GM21737 (cell line): ENCODE results near the gene ZNF525.
"Not testable (repeated sequence)": the region's sequence is repeated elsewhere in the genome, so short reads cannot be mapped to it uniquely, and the experiment has no call there.

Experiments
- ATAC-seq: cut with Tn5 transposase; IDR thresholded peaks from one replicate; pipeline ENCODE4 v1.9.1; 2021; ENCODE audit warnings: mild to moderate bottlenecking, moderate library complexity; ENCODE audit not compliant: unreplicated experiment

The ZNF525 gene

DNA sequence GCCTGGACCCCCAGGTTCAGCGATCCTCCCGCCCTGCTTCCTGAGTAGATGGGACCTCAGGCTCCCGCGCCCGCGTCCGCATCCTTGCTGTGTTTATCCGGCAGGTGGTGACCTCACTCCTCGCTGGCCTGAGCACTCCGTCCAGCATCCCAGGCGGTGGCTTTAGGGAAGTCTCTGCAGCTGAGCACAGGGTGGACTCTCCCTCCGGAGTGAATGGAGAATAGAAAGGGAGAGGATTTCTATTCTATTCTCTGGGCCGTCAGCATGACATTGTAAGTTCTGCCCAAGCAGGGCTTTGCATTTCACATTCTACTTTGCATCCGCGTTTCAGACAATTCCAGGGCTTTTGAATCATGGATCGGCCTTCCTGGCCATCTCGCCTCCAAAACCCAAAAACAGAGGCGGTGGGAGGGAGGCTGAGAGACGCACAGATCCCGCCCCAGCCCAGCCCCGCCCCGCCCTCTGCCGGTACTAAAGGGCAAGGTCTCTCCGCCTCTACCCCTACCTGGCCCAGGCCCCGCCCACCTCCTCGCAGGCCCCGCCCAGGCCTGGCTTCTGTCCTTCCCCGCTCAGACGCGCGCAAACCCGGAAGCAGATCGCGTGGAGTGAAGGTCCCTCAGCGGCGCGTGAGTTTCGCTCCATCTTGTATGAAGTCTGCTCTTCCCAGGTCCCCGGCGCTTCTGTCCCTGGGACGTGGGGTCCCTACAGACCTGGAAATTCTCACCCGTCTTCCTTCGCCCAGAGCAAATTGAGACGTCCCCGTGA lies at the start of gene ZNF525:
TSS of gene ZNF525 (plus strand) at position 572 of the 765 bp plus-strand sequence. CDS start 6,577 bp downstream, outside the sequence.
- peak; percentile 99 for ATAC-seq

DNA sequence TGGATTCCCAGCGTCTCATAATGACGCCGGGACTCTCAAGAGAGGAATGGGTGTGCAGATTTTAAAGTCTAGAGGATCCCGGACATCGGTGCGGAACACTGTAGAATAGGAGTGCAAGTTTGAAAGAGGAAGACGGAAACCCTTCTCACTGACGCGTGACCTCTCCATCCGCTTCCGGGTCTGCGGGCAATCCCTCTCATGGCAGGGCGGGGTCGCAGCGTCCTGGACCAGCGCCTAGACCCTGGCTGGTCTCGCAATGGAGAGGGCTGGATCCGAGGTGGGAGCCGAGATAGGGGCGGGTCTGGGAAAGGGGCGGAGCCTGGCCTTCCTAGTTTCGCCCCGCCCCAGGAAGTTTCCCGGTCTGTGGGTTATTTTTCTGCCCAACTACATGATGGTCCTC lies 36.5 kb upstream of the ZNF525 start:
- ATAC-seq, result no peak

GRCh38 chr19:53332484-53332883 lies 33.0 kb upstream of the ZNF525 start:
- ATAC-seq, result no peak

DNA sequence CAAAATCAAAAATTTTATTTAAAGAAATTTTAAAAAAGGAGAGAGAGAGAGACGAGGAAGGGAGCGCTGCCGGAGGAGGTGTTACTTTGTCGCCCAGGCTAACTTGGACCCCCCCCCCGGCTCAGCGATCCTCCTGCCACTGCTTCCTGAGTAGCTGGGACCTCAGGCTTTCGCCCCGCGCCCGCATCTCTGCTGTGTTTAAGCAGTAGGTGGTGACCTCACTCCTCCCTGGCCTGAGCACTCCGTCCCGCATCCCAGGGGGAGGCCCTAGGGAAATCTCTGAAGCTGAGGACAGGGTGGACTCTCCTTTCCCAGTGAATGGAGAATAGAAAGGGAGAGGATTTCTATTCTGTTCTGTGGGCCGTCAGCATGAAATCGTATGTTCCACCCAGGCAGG lies 32.4 kb upstream of the ZNF525 start:
- ATAC-seq, result peak; percentile 8

GRCh38 chr19:53333463-53334449 lies 31.7 kb upstream of the ZNF525 start, which contains the start of gene ZNF845:
Gene ZNF845 (plus strand): TSS chr19:53333749. CDS start chr19:53341308, 7,559 bp downstream.
- ATAC-seq, result peak; percentile 98

DNA sequence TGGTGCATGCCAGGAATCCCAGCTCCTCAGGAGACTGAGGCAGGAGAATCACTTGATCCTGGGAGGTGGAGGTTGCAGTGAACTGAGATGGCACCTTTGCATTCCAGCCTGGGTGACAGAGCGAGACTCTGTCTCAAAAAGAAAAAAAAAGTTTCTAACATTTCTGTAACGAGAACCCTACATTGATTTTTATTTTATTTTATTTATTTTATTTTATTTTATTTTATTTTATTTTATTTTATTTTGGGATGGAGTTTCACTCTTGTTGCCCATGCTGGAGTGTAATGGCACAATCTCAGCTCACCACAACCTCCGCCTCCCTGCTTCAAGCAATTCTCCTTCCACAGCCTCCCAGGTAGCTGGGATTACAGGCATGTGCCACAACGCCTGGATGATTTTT lies 21.1 kb upstream of the ZNF525 start:
- ATAC-seq, result not testable (repeated sequence)

- no peak for ATAC-seq
Measured at GRCh38 chr19:53355739-53356138, 9.8 kb upstream of the ZNF525 start.

GRCh38 chr19:53357821-53358581 lies 7.5 kb upstream of the ZNF525 start:
- no peak for ATAC-seq

- ATAC-seq, result not testable (repeated sequence)
Measured at GRCh38 chr19:53360056-53360455, 5.4 kb upstream of the ZNF525 start.

DNA sequence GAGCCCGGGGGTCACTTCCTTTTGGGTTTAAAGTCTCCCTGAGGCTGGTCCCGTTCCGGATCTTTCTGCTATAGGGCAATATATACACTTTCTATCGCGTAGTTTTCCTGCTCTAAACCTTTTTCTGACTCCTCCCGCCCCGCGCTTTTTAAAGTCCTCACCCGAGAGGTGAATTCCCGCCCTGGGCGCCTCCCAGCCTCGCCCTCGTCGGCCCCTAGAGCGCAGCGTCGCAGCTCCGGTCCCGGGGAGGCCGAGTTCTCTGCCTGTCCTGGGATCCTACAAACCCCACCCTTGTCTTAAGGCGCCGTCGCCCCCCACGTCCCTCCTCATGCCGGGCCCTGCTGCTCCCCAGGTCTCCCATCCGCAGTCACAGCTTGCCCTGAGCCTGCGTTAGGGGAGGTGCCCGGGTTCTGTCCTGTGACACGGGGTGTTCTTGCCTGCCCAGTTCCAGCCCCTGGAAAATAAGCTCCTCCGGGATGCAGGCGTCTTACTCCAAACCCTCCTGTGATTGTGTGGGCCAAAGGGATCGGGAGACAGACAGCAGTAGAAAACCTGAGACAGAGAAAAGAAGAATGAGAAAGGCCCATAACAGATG lies 491 bp downstream of the ZNF525 start:
- peak; percentile 32 for ATAC-seq

- no peak for ATAC-seq
Measured at GRCh38 chr19:53372196-53372595, 6.7 kb downstream of the ZNF525 start.

DNA sequence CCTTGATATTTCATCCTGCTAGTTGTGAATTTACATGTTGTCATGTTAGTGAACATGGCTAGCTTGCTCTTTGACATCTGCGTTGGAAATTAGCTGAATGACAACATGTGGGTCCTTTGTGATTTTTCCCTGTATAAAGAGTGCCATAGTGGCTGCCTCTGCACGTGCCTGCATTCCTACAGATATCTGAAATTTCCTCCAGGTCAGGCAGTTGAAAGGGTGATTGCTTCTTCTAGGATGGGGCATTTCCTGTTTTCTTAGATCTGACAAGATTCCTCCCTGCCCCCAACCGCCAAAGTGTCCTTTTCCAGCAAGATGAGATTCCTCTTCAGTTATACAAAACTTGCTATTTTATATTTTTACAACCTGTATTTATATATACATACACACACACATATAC lies 8.8 kb downstream of the ZNF525 start:
- ATAC-seq, result no peak

DNA sequence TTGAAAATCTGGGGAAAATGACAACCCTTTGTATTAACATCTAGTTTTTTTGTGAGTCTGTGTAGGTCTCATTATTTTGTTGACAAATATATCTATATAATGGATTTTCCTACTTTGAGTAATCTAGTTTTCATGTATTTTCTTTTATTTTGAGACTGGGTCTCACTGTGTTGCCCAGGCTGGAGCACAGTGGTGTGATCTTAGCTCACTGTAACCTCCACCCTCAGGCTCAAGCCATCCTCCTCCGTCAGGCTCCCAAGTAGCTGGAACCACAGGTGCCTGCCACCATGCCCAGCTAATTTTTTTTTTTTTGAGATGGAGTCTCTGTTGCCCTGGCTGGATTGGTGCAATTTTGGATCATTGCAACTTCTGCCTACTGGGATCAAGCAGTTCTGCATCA lies 9.2 kb downstream of the ZNF525 start:
- ATAC-seq, result no peak

DNA sequence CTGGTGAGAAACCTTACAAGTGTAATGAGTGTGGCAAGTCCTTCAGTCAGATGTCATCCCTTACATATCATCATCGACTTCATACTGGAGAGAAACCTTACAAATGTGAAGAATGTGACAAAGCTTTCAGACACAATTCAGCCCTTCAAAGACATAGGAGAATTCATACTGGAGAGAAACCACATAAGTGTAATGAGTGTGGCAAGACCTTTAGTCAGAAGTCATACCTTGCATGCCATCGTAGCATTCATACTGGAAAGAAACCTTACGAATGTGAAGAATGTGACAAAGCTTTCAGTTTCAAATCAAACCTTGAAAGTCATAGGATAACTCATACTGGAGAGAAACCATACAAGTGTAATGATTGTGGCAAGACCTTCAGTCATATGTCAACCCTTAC lies 15.9 kb downstream of the ZNF525 start:
- ATAC-seq, result no peak

DNA sequence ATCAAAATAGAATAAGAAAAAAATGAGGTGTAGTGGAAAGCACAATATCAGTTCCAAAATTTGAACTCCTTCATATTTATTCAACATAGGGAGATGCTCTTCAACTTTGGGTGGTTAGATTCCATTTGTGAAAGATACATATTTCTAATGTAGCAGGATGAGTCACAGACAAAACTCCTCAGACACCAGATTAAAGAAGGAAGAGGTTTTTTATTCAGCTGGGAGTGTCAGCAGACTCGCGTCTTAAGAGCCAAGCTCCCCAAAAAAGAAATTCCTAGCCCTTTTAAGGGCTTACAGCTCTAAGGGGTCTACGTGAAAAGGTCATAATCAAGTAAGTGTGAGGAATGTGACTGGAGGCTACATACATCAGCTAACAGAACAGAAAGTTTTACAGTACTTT lies 22.7 kb downstream of the ZNF525 start:
- ATAC-seq, result no peak

GRCh38 chr19:53388904-53389303 lies 23.4 kb downstream of the ZNF525 start:
- ATAC-seq, result no peak

DNA sequence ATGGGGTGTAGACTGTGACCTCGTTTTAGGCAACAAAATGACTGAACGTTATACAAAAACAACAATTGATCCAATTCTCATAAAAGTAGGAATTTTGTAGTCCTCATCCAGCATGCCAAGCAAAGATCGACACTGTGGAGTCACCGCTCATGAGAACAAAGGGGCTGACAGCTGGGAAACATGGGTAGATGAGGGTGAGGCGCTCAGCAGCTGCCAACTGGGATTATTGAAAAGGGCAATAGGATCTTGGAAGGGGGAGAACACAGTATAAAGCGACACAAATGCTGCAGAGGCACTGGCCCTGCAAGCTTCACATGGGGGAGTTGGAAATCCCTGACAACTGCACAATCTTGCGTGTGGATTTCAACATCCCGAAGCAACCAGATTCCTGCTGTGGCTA lies 24.1 kb downstream of the ZNF525 start:
- ATAC-seq, result no peak

GRCh38 chr19:53389978-53390377 lies 24.5 kb downstream of the ZNF525 start:
- no peak for ATAC-seq

- peak; percentile 7 for ATAC-seq
Measured at GRCh38 chr19:53394522-53394973, 29.0 kb downstream of the ZNF525 start.
